Measurements from ENCODE around the gene CAPN8. TPM values are rescaled to one million over a fixed set of nuclear protein-coding genes. Genes with fewer than 3 reads are reported as not detected.

CAPN8 gene
- polyA plus RNA-seq, 1 of the 3 experiments (the other 2 are of a cell fraction), result not detected

DNA sequence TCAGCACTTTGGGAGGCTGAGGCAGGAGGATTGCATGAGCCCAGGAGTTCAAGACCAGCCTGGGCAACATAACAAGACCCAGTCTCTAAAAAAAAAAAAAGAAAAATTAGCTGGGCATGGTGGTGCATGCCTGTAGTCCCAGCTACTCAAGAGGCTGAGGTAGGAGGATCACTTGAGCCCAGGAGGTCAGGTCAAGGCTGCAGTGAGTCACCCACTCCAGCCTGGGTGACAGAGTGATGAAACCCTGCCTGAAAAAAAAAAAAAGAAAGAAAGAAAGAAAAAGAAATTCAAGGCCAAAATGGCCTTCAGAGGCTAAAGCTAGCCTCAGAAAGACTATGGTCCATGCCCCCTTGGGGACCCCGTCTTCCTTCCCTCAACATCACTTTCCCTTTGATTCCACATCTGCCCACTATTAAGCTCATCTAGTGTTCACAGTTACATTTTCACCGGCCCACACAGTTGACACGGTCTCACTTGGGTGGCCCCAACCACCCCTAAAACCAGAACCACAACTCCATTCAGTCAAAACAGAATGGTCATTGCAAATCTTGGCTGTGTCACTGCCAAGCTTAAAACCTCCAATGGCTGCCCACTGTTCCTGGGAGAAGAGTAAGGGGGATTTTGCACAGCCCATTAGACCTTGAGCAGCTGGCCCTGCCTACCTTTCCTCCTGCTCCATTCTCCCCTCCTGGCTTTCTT, 2.1 kb upstream of the CAPN8 start:
- Histone ChIP-seq H3K9me2 (no peaks in the 10 kb centered on the region), H3K9me3 (no peaks in the 10 kb centered on the region), H3K4me2 (no peak overlapping the region), H4K20me1 (ENCODE audit: insufficient read depth) (no peaks in the 10 kb centered on the region), H3K27ac (ENCODE audit: low read depth in 2 of 2, low read length in 1 of 2) (no peak overlapping the region), H2AFZ (ENCODE audit: low read depth) (no peak overlapping the region), H3K4me1 (ENCODE audit: control insufficient read depth in 1 of 2, insufficient read depth in 2 of 2, low read depth in 1 of 2, low read length in 1 of 2) (no peaks in the 10 kb centered on the region), H3K27me3 (ENCODE audit: insufficient read depth) (peaks cover 9% of the 10 kb centered on the region; the same call in 1 of the 2 replicates), H3K79me2 (ENCODE audit: insufficient read depth) (no peaks in the 10 kb centered on the region), H3K9ac (no peak overlapping the region), H3K4me3 (ENCODE audit: low read depth in 2 of 2, low read length in 1 of 2) (no peak overlapping the region), H3F3A (replicated peaks; ENCODE audit: insufficient read depth) (no peaks in the 10 kb centered on the region), H3K36me3 (replicated peaks in 1 of 2; ENCODE audit: control insufficient read depth in 1 of 2, insufficient read depth in 2 of 2, low read length in 1 of 2) (no peaks in the 10 kb centered on the region)
- POLR2A ChIA-PET, result no interaction called here
- CTCF ChIA-PET, result interaction anchor here (1.1 to 1.6 kb wide), 4 partner anchors 16 to 533 kb away, joined by 3 to 5 read pairs (median 4); partner anchors contain the start of gene TLR5
- TF ChIP-seq MEF2A (IDR thresholded peaks at IDR 0.05; ENCODE audit: borderline replicate concordance, low read depth), result no peak
- no peak for TF ChIP-seq EP300 (IDR thresholded peaks at IDR 0.05; ENCODE audit: borderline replicate concordance in 1 of 2, low read depth in 1 of 2, low read length in 1 of 2)
- no peak for TF ChIP-seq ZBTB33 (IDR thresholded peaks at IDR 0.05; ENCODE audit: borderline replicate concordance, low read depth)
- TF ChIP-seq MXI1 (IDR thresholded peaks at IDR 0.05; ENCODE audit: low read depth, low read length), result no peak
- no peak for TF ChIP-seq USF2 (IDR thresholded peaks at IDR 0.05; ENCODE audit: borderline replicate concordance, low read depth, low read length)
- TF ChIP-seq ELF1 (IDR thresholded peaks at IDR 0.05), result no peak
- TF ChIP-seq IRF3 (IDR thresholded peaks at IDR 0.05; ENCODE audit: low read depth, low read length), result no peak
- no peak for TF ChIP-seq SIN3A (IDR thresholded peaks at IDR 0.05; ENCODE audit: borderline replicate concordance, low read depth, low read length)
- no peak for TF ChIP-seq TAF1 (IDR thresholded peaks at IDR 0.05; ENCODE audit: borderline replicate concordance, low read depth, low read length)
- TF ChIP-seq GABPA (IDR thresholded peaks at IDR 0.05; ENCODE audit: low read depth), result no peak
- no peak for TF ChIP-seq YY1 (IDR thresholded peaks at IDR 0.05; ENCODE audit: low read depth)
- no peak for TF ChIP-seq RXRA (IDR thresholded peaks at IDR 0.05; ENCODE audit: borderline replicate concordance, low read depth)
- TF ChIP-seq REST (IDR thresholded peaks at IDR 0.05; ENCODE audit: low read depth, low read length), result no peak
- DNase-seq, result no peak
- 75% methylated on average over 3 of the region's 3 CpGs for WGBS (ENCODE audit: low lambda C conversion rate)

Data from SK-N-SH (cell line).